Gastroesophageal sphincter (tissue), 3 donors: ENCODE measurements around the gene MCC.

ENCODE experiments used
- CTCF ChIP-seq, 4 experiments: fragments of 200-600 bp in 2 of 4; fragments of 450-650 bp in 2 of 4; sonication (generic) in 1 of 4; IDR thresholded peaks; one replicate each; pipeline ENCODE4 v1.5.1; 2017 to 2019; ENCODE audit warnings: antibody characterized with exemption in 4 of 4, mild to moderate bottlenecking in 2 of 4, moderate library complexity in 2 of 4
- POLR2A ChIP-seq, 2 donors: fragments of 450-650 bp; IDR thresholded peaks; one replicate each; pipeline ENCODE4 v1.6.1; 2017; ENCODE audit warnings: antibody characterized with exemption in 2 of 2, mild to moderate bottlenecking in 2 of 2, moderate library complexity in 1 of 2
- POLR2AphosphoS5 ChIP-seq: sonication (generic); formaldehyde crosslinking; IDR thresholded peaks from one replicate; pipeline ENCODE4 v1.6.1; 2017; ENCODE audit warnings: antibody characterized with exemption

- TF ChIP-seq POLR2A (IDR thresholded peaks at IDR 0.05) (no peak), POLR2AphosphoS5 (no peak), CTCF (IDR thresholded peaks at IDR 0.05) (no peak)
Measured at GRCh38 chr5:113448252-113448651, 40.0 kb downstream of the MCC start.
